Heart left ventricle (tissue), 13 donors: Measurements from ENCODE around the gene NOS1AP.

Experiments used
- CTCF ChIP-seq, 12 donors: fragments of 200-600 bp; sonication (generic) in 4 of 12; IDR thresholded peaks; one replicate each; pipeline versions ENCODE4 v1.5.0 to v1.8.0; 2018 to 2022; ENCODE audit warnings: antibody characterized with exemption in 12 of 12, mild to moderate bottlenecking in 5 of 12
- POLR2A ChIP-seq, 2 donors: fragments of 450-650 bp; IDR thresholded peaks; one replicate each; pipeline ENCODE4 v1.6.1; 2017; ENCODE audit warnings: antibody characterized with exemption in 2 of 2, mild to moderate bottlenecking in 2 of 2, moderate library complexity in 2 of 2
- donor health status: ischemic (EF 13 %, LVEDD 7.1; RV severe dilation, severe dysfunction).
- donor health status: DM: no; HTN: yes; CAD: no.
- donor health status: DM: no; HTN: no; CAD: no.
- donor health status: ischemic (EF 25% LVEDD 6.9; RV normal size, moderate dysfunction).
- donor health status: ischemic (EF 25% LVEDD 5.7; RV mildly dilated, moderate dysfunction).
- donor health status: ischemic (EF 35%, LVEDD 5.7; RV mildly dilated, moderate dysfunction).
- donor health status: nonischemic (EF 11% LVEDD 7.7; RV severe dilation, severe dysfunction).
- donor health status: DM: yes; HTN: yes; CAD: no.
- donor health status: PGD.
- donor health status: ischemic (EF 29% LVEDD 5.4; RV normal size, mild dysfunction).
- donor health status: nonischemic (EF 23%, LVEDD 6.1; RV moderate dilation, normal function).

GRCh38 chr1:162214202-162214601 is 144.7 kb downstream of the NOS1AP start:
- TF ChIP-seq CTCF (IDR thresholded peaks at IDR 0.05), result no peak
- no peak for TF ChIP-seq POLR2A (IDR thresholded peaks at IDR 0.05)
